ENCODE measurements around the gene ATP6V0A4. TPM values are rescaled to one million over a fixed set of nuclear protein-coding genes. Genes with fewer than 3 reads are reported as not detected.

ATP6V0A4 gene
- total RNA-seq, 3 donors from 2014 or later (not counting 1 experiment from before 2014, with no cell fraction given), result not detected

GRCh38 chr7:138828302-138828701, 30.3 kb upstream of the ATP6V0A4 start:
- Histone ChIP-seq H3K9me3 (ENCODE audit: control insufficient read depth, insufficient read depth, low read length) (no peaks in the 10 kb centered on the region), H3K27me3 (ENCODE audit: control insufficient read depth, insufficient read depth, low read length) (no peaks in the 10 kb centered on the region), H3K27ac (ENCODE audit: low read length) (no peak overlapping the region), H3K4me1 (ENCODE audit: control insufficient read depth, insufficient read depth, low read length) (no peaks in the 10 kb centered on the region), H3K36me3 (ENCODE audit: control insufficient read depth, insufficient read depth, low read length) (no peaks in the 10 kb centered on the region), H3K4me3 (ENCODE audit: low read length) (no peak overlapping the region)
- no peak overlapping the region for H3K4me3 Mint-ChIP-seq
- H3K27ac Mint-ChIP-seq, result no peak overlapping the region
- no CpG with 5 or more reads among the region's 2 CpGs for WGBS (ENCODE audit: insufficient coverage)
- peaks cover 3 to 9% of the 10 kb centered on the region in 2 donors for H3K27me3 Mint-ChIP-seq (ENCODE audit: low read depth in 2 of 2)
- no peak for TF ChIP-seq CTCF (IDR thresholded peaks at IDR 0.05)
- H3K4me1 Mint-ChIP-seq, result no peaks in the 10 kb centered on the region
- no peak for ATAC-seq
- H3K9me3 Mint-ChIP-seq, result no peaks in the 10 kb centered on the region
- H3K36me3 Mint-ChIP-seq, result no peaks in the 10 kb centered on the region
- intact Hi-C loops (cut with micrococcal nuclease), result no loop called here
- DNase-seq, result no peak

DNA sequence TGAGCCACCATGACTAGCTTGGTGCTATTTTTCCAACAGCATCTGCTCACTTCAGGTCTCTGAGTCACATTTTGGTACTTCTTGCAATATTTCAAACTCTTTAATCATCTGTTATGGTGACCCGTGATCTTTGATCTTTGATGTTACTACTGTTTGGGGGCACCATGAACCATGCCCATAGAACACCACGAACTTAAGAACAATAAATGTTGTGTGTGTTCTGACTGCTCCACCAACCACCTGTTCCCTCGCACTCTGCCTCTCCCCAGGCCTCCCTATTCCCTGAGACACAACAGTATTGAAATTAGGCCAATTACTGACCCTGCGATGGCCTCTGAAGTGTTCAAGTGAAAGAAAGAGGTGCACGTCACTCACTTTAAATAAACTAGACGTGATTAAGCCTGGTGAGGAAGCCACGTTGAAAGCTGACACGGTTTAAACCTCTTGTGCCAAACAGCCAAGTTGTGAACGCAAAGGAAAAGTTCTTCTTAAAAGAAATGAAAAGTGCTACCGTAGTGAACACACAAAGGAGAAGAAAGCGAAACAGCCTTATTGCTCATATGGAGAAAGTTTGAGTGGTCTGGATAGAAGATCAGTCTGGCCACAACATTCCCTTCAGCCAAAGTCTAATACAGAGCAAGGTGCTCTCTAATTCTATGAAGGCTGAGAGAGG, 27.2 kb upstream of the ATP6V0A4 start:
- Mint-ChIP-seq H3K27ac (no peak overlapping the region), H3K36me3 (no peaks in the 10 kb centered on the region), H3K9me3 (no peaks in the 10 kb centered on the region), H3K4me3 (no peak overlapping the region), H3K27me3 (ENCODE audit: low read depth in 2 of 2) (peaks cover 3 to 9% of the 10 kb centered on the region in 2 donors), H3K4me1 (no peaks in the 10 kb centered on the region)
- intact Hi-C loops (cut with micrococcal nuclease), result no loop called here
- Histone ChIP-seq H3K4me3 (ENCODE audit: low read length) (no peak overlapping the region), H3K36me3 (ENCODE audit: control insufficient read depth, insufficient read depth, low read length) (no peaks in the 10 kb centered on the region), H3K9me3 (ENCODE audit: control insufficient read depth, insufficient read depth, low read length) (no peaks in the 10 kb centered on the region), H3K27ac (ENCODE audit: low read length) (no peak overlapping the region), H3K27me3 (ENCODE audit: control insufficient read depth, insufficient read depth, low read length) (no peaks in the 10 kb centered on the region), H3K4me1 (ENCODE audit: control insufficient read depth, insufficient read depth, low read length) (no peaks in the 10 kb centered on the region)
- no peak for TF ChIP-seq CTCF (IDR thresholded peaks at IDR 0.05)
- DNase-seq (no peak), ATAC-seq (no peak)
- 90% methylated on average over 10 of the region's 11 CpGs for WGBS (ENCODE audit: insufficient coverage)

GRCh38 chr7:138822867-138823535, 25.0 kb upstream of the ATP6V0A4 start:
- H3K4me3 Mint-ChIP-seq, result no peak overlapping the region

More at GRCh38 chr7:138822867-138823535, 25.0 kb upstream of the ATP6V0A4 start:
- no peak overlapping the region for H3K27ac ChIP-seq (ENCODE audit: low read length)
- H3K27me3 ChIP-seq (ENCODE audit: control insufficient read depth, insufficient read depth, low read length), result no peaks in the 10 kb centered on the region
- no peak for ATAC-seq
- peaks cover 3 to 9% of the 10 kb centered on the region in 2 donors for H3K27me3 Mint-ChIP-seq (ENCODE audit: low read depth in 2 of 2)
- intact Hi-C loops (cut with micrococcal nuclease), result no loop called here
- no peaks in the 10 kb centered on the region for H3K4me1 ChIP-seq (ENCODE audit: control insufficient read depth, insufficient read depth, low read length)
- H3K4me1 Mint-ChIP-seq, result no peaks in the 10 kb centered on the region
- WGBS (ENCODE audit: insufficient coverage), result 91% methylated on average over 5 of the region's 11 CpGs
- no peak for DNase-seq
- H3K36me3 Mint-ChIP-seq, result no peaks in the 10 kb centered on the region
- no peak for TF ChIP-seq CTCF (IDR thresholded peaks at IDR 0.05)
- no peaks in the 10 kb centered on the region for H3K9me3 ChIP-seq (ENCODE audit: control insufficient read depth, insufficient read depth, low read length)
- H3K36me3 ChIP-seq (ENCODE audit: control insufficient read depth, insufficient read depth, low read length), result no peaks in the 10 kb centered on the region
- no peak overlapping the region for H3K27ac Mint-ChIP-seq
- H3K9me3 Mint-ChIP-seq, result no peaks in the 10 kb centered on the region
- no peak overlapping the region for H3K4me3 ChIP-seq (ENCODE audit: low read length)
